ENCODE data around the gene LRRC8E.

Gene LRRC8E

GRCh38 chr19:7870571-7871436 is 17.5 kb upstream of the LRRC8E start:
- peak overlapping the region; percentile 45 for H3K27ac ChIP-seq
- no peak for TF ChIP-seq CTCF (conservative IDR thresholded peaks at IDR 0.05)

- no peak for TF ChIP-seq CTCF (conservative IDR thresholded peaks at IDR 0.05)
- H3K27ac ChIP-seq, result peak overlapping the region; percentile 45
Observed at GRCh38 chr19:7871437-7872305, 16.6 kb upstream of the LRRC8E start.

- TF ChIP-seq CTCF (conservative IDR thresholded peaks at IDR 0.05), result no peak
- H3K27ac ChIP-seq, result no peak overlapping the region; the same call in 1 of the 2 replicates
Observed at GRCh38 chr19:7872306-7873204, 15.8 kb upstream of the LRRC8E start.

GRCh38 chr19:7873304-7874075 is 14.8 kb upstream of the LRRC8E start:
- peak overlapping the region; percentile 79 for H3K27ac ChIP-seq
- no peak for TF ChIP-seq CTCF (conservative IDR thresholded peaks at IDR 0.05)

- TF ChIP-seq CTCF (conservative IDR thresholded peaks at IDR 0.05), result no peak
- H3K27ac ChIP-seq, result peak within 1 kb of the TSS; percentile 79
Observed at GRCh38 chr19:7874076-7874896, 14.0 kb upstream of the LRRC8E start, which contains the start of gene PRR36. TSS of gene PRR36 (minus strand) at chr19:7874390. CDS start at chr19:7873689, 701 bp downstream.

- no peak for TF ChIP-seq CTCF (conservative IDR thresholded peaks at IDR 0.05)
- H3K27ac ChIP-seq, result peak overlapping the region; percentile 79
Observed at GRCh38 chr19:7874897-7875273, 13.4 kb upstream of the LRRC8E start.

Measured in VCaP (cell line).